HG02759 (cell line): ENCODE data around the gene LMBR1L.

ENCODE experiments used
- ATAC-seq: cut with Tn5 transposase; IDR thresholded peaks from one replicate; pipeline ENCODE4 v1.9.1; 2021; ENCODE audit warnings: mild to moderate bottlenecking, moderate library complexity; ENCODE audit not compliant: unreplicated experiment

Gene LMBR1L

GRCh38 chr12:49121047-49121696 lies 10.5 kb upstream of the LMBR1L start:
- ATAC-seq: no peak

GRCh38 chr12:49111206-49111605 lies 559 bp upstream of the LMBR1L start:
- peak; percentile 5 for ATAC-seq

- no peak for ATAC-seq
These were observed 795 bp downstream of the LMBR1L start for GRCh38 chr12:49109641-49110463.

GRCh38 chr12:49108958-49109404 lies 1.7 kb downstream of the LMBR1L start:
- ATAC-seq: no peak

- ATAC-seq: no peak
These were observed 5.1 kb downstream of the LMBR1L start for GRCh38 chr12:49105504-49106084.

GRCh38 chr12:49104822-49105221 lies 5.8 kb downstream of the LMBR1L start:
- no peak for ATAC-seq

- no peak for ATAC-seq
These were observed 10.3 kb downstream of the LMBR1L start for GRCh38 chr12:49100380-49100779.

- no peak for ATAC-seq
These were observed 11.9 kb downstream of the LMBR1L start for GRCh38 chr12:49098703-49099102.

GRCh38 chr12:49098035-49098451 lies 12.6 kb downstream of the LMBR1L start:
- no peak for ATAC-seq

- no peak for ATAC-seq
These were observed 13.3 kb downstream of the LMBR1L start for GRCh38 chr12:49097381-49097780.

- no peak for ATAC-seq
These were observed 15.7 kb downstream of the LMBR1L start for GRCh38 chr12:49094975-49095365.

- ATAC-seq: no peak
These were observed 16.3 kb downstream of the LMBR1L start, which contains the start of gene DHH for GRCh38 chr12:49094160-49094974. DHH (minus strand) TSS chr12:49094801; CDS start chr12:49094512, 289 bp downstream.

- ATAC-seq: no peak
These were observed 16.9 kb downstream of the LMBR1L start for GRCh38 chr12:49093792-49094159.

GRCh38 chr12:49092816-49093406 lies 17.7 kb downstream of the LMBR1L start:
- no peak for ATAC-seq

GRCh38 chr12:49092086-49092815 lies 18.4 kb downstream of the LMBR1L start:
- no peak for ATAC-seq

GRCh38 chr12:49091836-49092085 lies 18.9 kb downstream of the LMBR1L start:
- ATAC-seq: no peak

GRCh38 chr12:49091056-49091835 lies 19.4 kb downstream of the LMBR1L start:
- ATAC-seq: no peak

GRCh38 chr12:49089821-49090773 lies 20.6 kb downstream of the LMBR1L start:
- no peak for ATAC-seq
